ENCODE measurements around the gene SLC38A1.
A peak's percentile ranks its signal among the peaks of the same experiment; 100 is the strongest.

SLC38A1 gene

DNA sequence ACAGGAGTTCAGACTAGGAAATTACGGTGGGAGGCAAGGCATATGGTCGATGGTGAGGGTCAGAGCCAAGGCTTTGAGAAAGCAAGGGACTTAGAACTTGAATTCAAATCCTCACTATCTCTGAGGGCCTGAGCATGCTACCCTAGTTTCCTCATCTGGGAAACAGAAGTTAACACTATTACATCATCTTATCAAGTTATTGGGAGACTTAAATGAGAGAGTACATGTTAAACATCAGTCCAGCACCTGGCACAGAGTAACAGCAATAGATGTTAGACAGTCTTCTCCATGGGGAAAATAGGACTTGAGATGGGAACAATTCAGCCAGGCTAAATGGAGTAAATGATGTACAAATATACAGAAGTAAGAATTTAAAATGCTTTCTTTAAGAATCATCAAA, 38.5 kb downstream of the SLC38A1 start:
- DNase-seq: no peak

DNA sequence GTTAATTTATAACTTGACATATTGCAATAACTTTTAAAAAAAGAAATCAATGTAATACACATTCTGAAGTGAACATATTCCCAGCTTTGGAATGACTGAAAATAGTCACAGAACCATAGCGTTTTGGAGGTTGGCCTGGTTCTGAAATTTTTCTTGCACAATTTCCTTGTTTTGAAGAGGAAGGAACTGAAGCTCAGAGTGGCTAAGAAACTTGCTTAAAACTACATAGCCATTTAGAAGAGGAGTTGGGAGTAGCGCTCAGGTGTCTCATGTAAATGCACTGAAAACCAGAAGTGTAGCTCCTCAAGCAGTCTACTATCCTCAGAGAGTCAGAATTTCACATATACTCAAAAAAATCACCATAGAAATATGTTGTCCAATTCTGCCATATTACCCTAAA, 41.2 kb downstream of the SLC38A1 start:
- no peak for DNase-seq

- no peak for DNase-seq
Observed at GRCh38 chr12:46224386-46224785, 44.5 kb downstream of the SLC38A1 start.

DNA sequence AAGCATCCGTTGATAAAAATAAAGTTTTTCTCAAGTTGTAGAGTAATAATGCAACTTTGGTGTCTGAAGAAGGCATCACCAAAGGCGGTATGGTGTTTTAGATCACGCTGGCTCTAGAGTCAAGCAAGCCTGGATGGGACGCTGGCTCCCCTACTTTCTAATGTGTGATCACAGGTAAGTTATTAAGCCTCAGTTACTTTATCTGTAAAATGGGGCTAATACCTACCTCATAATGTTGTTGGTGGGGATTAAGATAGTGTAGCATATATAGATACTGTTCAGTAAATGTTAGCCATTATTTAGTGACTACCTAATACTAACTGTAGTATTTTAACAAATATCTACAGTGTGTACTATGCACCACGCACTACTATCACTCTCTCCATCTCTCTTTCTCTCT, 45.8 kb downstream of the SLC38A1 start:
- no peak for DNase-seq

DNA sequence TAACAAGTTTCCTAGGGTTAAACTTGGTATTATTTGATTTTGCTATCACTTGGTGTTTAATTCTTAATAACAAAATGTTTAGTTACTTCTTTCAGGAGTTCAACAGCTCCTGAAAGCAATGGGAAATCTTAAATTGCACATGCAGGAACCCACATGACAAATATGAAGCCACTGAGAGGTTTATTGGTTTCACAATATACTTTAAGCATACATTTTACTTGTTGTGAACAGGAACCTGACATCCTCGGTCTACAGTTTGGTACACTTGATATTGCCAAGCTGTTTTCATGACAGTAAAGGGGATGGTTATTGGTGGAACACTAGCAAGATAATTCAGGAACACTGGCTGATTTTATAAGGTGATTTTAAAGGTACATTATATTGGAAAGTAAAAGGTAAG, 46.2 kb downstream of the SLC38A1 start:
- DNase-seq: no peak

GRCh38 chr12:46221255-46222128, 47.4 kb downstream of the SLC38A1 start:
- no peak for DNase-seq

- DNase-seq: peak; percentile 82
Observed at GRCh38 chr12:46219877-46220655, 48.8 kb downstream of the SLC38A1 start.

DNA sequence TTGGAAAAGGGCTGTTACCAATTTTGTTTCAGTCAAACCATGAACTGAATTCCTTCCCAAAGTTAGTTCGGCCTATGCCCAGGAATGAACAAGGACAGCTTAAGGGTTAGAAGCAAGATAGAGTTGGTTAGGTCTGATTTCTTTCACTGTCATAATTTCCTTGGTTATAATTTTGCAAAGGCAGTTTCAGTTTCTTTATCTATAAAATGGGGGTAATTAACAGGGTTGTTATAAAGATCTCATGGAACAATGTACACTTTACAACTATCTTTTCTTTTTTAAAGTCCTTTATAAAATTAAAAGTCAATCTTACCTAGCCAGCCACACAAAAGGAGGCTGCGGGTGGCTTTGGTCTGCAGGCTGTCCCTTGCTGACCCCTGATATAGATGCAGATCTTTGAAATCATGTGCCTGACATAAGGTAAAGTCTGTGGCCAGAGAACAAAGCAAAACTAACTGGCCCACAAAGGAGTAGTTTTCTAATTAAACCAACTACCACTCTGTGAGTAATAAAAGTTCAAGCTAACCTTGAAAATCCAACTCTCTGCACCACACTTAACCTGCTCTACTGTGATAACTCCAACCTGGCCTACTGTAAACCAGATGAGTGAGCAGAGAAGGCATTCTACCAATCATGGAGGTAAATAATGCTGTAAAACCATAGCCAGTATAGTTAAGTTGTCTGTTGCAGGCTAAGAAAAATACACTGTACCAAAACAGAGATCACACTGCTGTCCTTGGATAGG, 49.5 kb downstream of the SLC38A1 start:
- DNase-seq: no peak

DNA sequence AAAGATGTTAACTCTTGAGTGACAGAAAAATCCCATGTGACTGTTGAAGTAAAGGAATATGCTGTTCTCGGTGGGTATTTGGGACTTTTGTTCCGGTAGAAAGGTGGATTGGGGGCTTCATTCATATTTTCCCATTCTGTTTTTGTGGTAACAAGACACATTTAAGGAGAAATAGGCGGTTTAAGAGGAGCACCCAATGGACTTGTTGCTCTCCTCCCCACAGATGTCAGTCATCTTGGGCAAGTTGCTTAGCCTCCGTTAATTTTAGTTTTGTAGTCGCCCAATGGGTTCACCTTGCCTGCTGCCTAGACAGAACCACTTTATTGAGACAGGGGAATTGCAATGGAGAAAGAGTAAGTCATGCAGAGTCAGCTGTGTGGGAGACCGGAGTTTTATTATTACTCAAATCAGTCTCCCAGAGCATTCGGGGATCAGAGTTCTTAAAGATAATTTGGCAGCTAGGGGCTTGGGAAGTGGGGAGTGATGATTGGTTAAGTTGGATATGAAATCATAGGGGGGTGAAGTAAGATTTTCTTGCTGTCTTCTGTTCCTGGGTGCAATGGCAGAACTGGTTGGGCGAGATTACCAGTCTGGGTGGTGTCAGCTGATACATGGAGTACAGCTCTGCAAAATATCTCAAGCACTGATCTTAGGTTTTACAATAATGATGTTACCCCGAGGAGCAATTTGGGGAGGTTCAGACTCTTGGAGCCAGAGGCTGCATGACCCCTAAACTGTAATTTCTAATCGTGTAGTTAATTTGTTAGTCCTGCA, 50.3 kb downstream of the SLC38A1 start:
- no peak for DNase-seq

DNA sequence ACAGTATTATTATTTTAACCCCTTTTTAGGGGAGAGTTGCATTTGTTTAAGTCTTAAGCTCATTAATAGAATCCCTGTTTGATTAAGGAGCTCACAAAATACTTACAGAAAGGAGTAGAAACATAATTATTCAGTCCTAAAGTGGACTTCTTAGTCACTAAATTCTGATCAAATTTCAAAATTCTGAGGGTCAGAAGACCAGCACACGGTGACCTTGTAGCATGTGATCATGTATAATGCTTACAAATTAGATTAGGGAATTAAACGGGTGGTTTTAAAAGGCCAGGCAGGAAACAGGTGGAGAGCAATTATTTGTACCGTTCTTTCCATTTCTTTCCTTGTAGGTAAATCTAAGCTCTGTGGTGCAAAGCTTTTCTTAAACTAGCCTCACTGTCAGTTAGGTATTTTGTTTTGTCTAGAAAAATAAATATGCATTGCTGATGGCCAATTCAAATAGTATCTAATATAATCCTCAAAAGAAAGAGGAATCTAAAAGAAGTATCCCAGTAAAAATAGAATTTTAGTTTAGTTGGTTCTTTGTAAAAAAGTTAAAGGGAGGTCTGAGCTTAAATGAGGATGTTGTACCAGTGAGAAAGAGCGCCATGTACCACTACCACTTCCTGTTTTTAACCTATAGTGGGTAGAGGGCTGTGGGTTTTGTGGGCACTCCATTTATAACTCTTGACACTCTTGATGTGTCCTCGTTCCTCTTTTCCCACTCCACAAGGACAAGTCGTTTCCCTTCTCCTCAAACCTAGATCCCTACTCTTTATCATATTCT, 51.1 kb downstream of the SLC38A1 start:
- DNase-seq: peak; percentile 73

DNA sequence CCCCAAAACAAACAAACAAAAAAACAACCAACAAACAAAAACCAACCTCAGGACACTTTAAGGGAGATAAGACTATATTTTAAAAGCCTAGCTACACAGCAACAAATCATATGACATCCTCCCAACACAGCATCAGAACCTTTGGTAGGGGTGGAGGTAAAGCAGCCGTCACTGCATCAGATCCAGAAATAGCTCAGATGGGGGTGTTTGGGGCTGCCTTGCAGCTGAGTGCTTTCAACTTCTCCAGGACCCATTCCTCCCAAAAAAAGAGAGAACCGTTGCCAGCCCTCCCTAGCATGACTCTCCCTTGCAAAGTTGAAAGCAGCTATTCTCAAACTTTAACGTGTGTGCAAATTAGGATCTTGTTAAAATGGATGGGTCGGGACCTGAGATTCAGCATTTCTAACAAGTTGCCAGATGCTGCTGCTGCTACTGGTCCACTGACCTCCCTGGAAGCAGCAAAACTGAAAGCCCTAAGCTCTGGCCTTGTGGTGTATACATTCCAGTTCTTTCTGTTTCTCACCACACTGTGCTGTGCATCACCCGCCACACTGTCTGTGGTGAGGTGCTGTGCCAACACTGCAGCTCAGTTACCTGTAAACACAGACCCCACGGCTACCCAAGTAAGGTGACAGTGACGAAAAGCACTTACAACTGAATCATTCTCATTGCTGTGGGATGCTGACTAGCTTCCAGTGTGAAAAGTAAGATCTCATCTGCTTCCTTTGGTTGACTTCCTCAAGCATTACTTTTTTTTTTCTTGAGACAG, 54.0 kb downstream of the SLC38A1 start:
- DNase-seq: peak; percentile 91

DNA sequence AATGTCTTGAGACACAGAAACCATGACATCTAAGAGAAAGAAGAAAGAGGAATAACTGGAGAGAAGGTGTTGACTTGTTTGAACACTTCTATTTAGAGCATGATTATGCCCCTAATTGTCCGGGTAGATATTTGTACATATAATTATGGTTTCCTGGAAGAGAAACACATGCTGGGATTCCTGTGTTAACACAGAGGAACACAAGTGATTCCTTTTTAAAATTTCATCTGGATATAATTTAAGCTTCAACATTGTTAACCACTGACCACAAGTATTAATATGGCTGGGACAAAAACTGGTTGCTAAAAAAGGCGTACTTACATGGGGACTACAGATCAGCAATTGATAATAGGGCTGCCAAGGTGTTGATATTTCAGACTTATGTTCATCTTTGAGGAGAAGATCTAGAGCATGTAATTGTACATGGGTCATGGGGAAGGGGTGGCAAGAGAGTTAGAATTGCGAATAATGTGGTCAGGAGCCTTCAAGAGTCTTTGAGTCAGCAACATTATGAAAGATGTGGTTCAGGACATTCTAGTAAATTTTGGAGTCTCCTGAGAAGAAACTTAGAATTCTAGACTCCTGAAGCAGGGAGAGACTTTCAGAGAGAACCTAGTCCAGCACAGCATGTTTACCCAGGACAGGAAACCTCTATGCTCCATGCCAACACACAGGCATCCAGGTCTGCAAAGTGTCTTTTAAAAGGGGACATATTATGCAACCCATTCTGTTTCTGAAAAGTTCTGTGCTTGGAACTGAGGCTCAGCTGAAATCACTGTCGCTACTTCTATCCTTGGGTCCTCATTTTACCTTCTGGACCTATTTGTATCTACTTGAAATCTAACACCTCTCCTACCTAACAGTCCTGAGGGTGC, 56.5 kb downstream of the SLC38A1 start:
- no peak for DNase-seq

DNA sequence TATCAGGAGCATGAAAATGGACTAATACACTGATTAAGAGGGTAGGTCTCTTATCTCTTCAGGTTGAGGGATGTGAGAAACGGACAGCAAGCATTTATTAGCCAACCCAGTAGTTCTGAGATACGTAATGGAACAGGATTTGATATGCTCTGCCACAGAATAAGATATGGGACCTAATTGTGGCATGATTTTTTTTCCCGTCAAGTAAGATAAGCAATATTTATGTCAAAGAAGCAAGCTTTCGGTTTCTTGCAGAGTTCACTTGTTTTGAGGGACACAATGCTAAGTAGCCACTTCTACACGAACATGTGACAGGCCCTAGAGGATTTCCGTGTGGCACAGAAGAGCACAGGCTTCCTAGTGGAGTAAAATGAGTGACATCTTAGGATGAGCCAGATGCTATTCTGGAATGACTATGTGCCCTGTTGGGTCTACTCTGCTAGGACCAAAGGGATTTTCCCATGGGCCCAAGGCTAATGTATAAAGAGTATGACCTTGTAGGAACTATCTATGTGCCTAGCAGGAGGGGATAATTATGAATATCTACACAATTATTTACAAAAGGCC, 57.9 kb downstream of the SLC38A1 start:
- DNase-seq: no peak

DNA sequence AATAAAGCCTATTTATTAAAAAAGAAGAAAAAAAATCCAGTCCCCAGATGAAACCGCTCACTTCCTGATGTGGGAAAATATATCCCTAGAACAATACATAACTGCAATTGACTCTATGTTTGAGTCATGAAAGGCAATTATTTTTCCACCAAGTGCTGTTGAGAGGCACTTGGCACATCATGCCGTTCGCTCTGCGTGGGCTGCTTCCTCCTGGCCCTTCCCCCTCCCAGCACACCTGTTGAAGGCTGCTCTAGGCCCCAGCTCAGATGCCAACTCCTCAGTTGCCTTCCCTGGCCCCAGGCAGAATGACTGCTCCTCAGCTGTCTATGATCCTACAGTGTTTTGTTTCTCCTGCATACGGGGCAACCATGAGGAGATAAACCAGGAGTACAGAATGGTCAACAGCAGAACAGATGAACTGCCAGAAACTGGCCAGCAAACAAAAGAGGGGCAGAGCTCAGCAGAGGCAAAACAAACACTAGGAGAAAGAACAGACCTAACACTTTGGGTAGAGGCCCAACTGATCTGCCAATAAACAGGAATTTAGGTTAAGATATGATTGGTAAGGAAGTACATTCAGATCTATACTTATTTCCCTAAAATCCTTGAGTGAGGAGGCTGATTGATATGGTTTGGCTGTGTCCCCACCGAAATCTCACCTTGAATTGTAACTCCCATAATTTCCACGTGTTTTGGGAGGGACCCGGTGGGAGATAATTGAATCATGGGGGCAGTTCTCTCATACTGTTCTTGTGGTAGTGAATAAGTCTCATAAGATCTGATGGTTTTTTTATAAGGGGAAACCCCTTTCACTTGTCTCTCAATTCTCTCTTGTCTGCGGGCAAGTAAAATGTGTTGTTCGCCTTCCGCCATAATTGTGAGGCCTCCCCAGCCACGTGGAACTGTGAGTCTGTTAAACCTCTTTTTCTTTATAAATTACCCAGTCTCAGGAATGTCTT, 58.6 kb downstream of the SLC38A1 start:
- peak; percentile 73 for DNase-seq

DNA sequence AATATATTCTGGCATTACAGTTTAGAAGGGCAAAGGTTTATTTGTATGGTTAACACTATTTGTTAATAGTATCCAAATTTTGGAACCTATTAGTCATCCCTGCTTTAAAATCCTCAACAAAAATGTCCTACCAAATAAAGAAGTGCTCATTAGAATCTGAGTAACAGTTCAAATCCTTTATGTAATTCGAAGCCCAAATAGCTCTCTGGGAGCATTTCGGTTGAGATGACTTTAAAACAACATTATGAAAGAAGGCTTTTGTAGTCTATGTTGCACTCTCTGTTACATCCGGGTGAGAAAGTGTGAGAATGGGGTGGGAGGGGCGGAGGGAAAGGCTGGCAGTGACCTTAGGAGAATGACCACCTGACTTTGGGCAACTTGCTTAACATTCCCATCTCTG, 59.7 kb downstream of the SLC38A1 start:
- no peak for DNase-seq

DNA sequence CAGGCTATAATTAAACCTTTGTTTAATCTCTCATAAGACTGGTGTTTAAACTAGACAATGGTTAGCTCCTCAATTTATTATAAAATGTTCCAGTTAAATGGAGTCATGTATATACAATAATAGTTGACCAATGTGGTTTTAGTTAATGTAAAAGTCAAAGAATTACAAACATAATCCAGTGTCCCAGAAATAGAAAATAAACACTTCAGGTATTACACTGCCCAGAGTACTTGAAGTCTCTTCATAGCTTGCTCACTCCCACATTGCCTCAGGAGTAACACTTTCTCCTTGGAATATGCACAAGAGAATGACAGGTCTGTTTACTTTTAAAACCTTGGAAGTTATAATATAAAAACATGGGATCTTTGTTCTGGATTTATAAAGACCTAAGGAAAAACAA, 60.5 kb downstream of the SLC38A1 start:
- DNase-seq: no peak

DNA sequence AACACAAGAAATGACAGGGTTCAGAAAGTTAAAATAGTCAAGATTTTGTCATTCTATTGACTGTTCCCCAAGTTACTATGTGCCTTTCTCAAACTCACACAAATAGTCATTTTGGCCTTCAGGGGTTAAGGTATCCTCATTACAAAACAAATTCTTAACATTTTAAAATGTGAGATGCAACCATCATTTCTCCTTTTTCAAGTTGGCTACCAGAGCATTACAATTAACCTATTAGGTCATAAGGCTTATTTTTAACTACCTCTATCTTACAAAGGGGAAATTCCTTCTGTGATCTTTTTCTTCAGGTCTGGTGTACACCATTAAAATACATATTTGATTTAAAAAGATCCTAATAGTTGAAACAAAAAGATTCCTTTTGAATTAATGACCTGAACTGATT, 61.2 kb downstream of the SLC38A1 start:
- no peak for DNase-seq

- no peak for DNase-seq
Observed at GRCh38 chr12:46206471-46206870, 62.4 kb downstream of the SLC38A1 start.

Data from CD4-positive, alpha-beta T cell treated with Interleukin-15 for 1 hour (primary cell).